22Rv1 (cell line): ENCODE results near the gene MAP3K14.

ENCODE experiments used
- H3K27ac ChIP-seq: fragments of 450-650 bp; 2 replicates; pipeline ENCODE4 v1.5.1; 2017
- ZFX ChIP-seq: fragments of 450-650 bp; IDR thresholded peaks from 2 replicates; pipeline ENCODE4 v1.6.1; 2017; ENCODE audit warnings: antibody characterized with exemption, borderline replicate concordance
- TF ChIP-seq, protein P1 (sequence below): fragments of 450-650 bp; IDR thresholded peaks from 2 replicates; pipeline ENCODE4 v1.5.1; 2017; ENCODE audit warnings: mild to moderate bottlenecking

The MAP3K14 gene

DNA sequence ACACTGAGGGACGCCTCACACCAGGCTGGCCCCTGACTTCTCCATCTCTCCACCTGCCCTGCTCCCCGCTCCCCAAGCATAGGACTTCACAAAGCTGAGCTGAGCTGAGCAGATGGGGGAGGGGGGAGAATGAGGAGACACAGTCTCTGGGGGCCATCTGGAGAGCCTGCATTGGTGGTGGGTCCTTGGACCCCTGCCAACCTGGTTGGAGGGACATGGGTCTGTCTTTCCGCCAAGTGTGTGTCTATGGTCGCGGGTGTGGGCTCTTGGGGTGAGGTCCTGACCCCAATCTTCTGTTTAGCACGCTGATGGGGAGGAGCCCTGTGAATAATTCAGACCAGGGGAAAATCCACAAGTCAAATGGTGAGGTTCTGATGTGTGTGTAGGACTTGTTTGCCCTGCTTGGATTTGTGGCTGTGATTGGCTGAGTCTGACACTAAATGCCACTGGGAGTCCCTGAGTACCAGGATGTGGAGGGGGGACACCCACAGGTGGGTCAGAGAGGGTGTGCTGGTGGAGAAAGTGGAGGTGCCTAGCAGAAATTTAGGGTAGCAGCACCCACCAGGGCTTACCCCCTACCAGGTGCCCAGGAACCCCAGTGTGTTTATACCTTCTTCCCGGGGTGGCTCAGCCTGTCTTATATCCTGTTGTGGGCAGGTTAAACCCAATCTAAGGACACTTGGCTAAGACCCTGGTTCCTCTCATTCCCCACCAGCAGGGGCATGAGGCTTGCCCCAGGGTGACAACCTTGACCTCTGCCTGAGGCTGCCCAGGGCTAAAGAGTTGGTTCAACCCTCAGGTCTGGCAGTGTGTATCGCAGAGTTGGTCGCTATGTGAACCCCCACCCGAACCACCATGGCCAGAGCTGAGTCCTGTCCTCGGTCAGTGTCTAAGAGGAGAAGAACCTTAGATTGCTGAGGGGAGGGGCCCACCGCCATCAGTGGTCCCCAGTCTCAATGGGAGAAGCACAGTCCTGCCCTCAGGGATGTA lies 93.0 kb downstream of the MAP3K14 start:
- no peak overlapping the region for H3K27ac ChIP-seq
- TF ChIP-seq ZFX: no peak
- TF ChIP-seq, protein P1, sequence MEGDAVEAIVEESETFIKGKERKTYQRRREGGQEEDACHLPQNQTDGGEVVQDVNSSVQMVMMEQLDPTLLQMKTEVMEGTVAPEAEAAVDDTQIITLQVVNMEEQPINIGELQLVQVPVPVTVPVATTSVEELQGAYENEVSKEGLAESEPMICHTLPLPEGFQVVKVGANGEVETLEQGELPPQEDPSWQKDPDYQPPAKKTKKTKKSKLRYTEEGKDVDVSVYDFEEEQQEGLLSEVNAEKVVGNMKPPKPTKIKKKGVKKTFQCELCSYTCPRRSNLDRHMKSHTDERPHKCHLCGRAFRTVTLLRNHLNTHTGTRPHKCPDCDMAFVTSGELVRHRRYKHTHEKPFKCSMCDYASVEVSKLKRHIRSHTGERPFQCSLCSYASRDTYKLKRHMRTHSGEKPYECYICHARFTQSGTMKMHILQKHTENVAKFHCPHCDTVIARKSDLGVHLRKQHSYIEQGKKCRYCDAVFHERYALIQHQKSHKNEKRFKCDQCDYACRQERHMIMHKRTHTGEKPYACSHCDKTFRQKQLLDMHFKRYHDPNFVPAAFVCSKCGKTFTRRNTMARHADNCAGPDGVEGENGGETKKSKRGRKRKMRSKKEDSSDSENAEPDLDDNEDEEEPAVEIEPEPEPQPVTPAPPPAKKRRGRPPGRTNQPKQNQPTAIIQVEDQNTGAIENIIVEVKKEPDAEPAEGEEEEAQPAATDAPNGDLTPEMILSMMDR: no peak

DNA sequence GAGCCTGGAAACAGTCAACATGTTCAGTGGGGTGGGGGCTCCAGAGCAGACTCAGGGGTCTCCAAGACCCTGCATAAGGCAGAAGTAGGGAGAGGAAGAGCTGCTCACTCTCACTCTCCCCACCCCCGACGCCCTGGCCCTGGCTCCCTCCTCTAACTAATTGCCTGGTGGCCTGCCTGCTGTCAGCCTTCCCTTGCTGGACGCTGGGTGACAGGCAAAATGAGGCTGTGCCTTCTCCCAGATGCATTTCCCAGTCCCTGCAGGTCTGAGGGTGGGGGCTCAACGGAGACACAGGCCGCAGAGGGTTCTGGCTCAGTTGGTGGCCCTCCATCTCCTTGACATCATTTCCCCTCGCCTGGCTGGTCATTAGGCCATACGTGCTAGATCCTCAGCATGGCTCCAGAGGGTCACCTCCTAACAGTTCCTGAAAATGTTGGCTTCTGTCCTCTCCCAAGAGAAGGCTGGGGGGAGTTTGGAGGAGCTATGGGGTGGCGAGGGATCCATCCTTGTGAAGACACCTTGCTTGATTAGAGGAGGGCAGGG lies 93.8 kb downstream of the MAP3K14 start:
- TF ChIP-seq, protein P1: no peak
- TF ChIP-seq ZFX: no peak
- H3K27ac ChIP-seq: no peak overlapping the region

DNA sequence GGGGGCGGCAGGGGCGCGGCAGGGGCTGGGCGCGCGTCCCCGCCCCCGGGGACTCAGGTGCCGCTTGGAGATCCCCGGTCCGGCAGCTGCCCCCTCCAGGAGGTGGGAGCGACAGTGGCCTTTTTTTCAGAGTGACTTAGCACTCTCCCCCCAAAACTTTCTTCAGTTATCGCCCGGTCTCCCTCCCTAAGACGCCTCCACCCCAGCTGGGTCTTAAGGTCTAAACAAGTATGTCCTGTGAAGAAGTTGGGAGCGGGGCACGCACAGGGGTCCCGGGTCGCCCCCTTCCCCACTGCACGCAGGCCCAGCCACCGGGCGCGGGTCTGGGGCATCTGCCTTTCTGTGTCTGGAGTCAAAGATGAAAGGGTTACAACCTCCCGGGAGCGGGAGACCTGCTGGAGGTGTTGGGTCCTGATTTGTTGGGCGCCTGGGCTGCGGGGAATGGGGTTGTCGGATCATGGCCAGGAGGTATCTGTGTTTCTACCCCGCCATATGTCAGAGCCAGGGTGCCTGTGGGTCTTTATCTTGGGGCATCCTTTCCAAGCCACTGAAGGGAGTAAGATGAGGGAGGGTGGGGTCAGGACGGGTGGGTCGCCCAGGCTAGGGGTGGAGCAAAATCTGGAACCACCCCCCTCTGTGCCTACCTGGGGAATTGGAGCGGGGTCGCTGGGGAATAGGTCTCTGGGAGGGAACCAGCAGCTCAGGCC lies 94.4 kb downstream of the MAP3K14 start:
- TF ChIP-seq, protein P1: no peak
- TF ChIP-seq ZFX: no peak
- H3K27ac ChIP-seq: no peak overlapping the region

DNA sequence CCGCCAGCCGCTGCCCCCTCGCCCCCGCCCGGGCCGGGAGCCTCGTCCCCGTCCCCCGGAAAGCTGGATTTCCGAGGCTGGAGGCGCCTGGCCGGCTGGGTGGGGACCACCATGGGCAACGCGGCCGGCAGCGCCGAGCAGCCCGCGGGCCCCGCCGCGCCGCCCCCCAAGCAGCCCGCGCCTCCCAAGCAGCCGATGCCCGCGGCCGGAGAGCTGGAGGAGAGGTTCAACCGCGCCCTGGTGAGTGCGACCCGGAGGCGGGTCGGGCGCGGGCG lies 94.9 kb downstream of the MAP3K14 start:
- no peak overlapping the region for H3K27ac ChIP-seq
- no peak for TF ChIP-seq ZFX
- TF ChIP-seq, protein P1: peak; percentile 3; the same call in 1 of the 2 replicates

DNA sequence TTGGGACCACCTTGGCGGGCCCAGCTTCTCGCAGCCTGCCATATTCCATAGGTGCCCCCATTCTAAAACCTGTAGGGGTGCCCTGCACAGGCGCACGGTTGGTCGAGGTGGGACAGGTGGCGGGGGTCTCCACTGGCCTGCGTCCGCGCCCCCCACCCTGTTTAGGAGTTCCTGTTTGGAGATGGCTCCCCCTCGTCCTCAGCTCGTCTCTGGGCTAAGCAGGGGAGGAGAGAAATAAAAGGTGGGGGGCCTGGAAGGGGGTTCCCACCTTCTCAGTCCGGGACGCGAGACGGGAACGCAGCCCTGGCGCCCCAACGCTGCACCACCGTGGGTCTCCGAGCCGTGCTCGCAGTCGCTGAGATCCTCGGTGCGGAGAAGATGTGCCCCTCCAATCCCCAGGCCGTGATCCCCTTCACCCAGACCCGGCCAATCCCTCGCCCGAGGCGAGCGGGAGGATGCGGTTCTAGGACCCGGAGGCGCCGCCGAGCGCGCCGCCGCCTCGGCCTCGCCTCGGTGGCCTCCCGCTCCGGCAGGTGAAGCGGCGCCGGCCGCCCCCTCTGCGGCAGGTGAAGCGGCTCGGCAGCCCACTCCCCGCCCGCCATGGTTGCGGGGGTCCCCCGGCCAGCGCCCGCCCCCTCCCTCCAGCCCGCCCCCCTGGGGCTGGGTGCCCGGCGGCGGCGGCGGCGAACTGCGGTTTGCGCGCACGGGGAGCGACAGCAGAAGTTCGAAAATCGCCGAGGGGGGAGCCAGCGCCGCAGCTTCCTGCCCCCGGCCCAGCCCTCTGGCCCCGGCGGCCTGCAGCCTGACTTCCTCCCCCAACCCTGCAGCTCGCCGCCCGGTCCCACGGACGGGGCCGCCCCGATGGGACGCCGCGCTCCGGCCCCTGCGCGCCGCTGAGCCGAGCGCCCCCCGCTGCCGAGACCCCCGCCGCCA lies 95.5 kb downstream of the MAP3K14 start, which contains the start of gene FMNL1:
Gene FMNL1, plus strand, starts transcription at position 805 of the 933 bp plus-strand sequence. CDS start 240 bp downstream, outside the sequence.
- TF ChIP-seq, protein P1: peak; percentile 11; the same call in 1 of the 2 replicates
- no peak for TF ChIP-seq ZFX
- no peak within 1 kb of the TSS for H3K27ac ChIP-seq

DNA sequence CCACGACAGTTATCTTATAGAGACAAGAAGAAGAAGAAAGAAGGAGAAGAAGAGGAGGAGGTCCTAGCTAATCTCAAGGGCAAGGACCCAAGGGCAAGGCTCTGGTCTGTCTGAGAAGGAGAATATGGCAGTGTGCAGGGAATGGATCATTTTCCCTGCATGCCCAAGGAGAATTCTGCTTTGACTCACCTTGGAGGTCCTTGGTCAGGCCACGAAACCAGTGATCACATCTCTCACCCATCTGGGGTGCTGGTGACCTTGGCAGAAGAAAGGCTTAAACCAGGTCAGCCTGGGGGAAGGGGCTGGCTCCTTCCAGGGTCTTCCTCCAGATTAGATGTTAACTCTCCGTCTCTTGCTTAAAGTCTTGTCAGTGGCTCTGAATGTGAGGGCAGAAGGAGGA lies 96.7 kb downstream of the MAP3K14 start:
- no peak for TF ChIP-seq ZFX
- TF ChIP-seq, protein P1: no peak
- no peak overlapping the region for H3K27ac ChIP-seq
